GM12892 (cell line): ENCODE measurements around the gene VRTN.

ENCODE experiments used
- POLR2A ChIP-seq: IDR thresholded peaks from 2 replicates; pipeline ENCODE4 v1.6.1; 2011; ENCODE audit warnings: low read depth, low read length, control low read depth
- POLR2AphosphoS5 ChIP-seq: IDR thresholded peaks from 2 replicates; pipeline ENCODE4 v1.6.1; 2011; ENCODE audit warnings: low read depth, low read length, control low read depth

GRCh38 chr14:74391479-74391878 is 43.2 kb downstream of the VRTN start:
- TF ChIP-seq POLR2A (no peak), POLR2AphosphoS5 (no peak)
